NCI-H510A (cell line): ENCODE data around the gene ABCC3.

Experiments used
- DNase-seq: peaks from one replicate; lab custom pipeline; 2025; lab: John Stamatoyannopoulos, UW

Gene ABCC3, protein sequence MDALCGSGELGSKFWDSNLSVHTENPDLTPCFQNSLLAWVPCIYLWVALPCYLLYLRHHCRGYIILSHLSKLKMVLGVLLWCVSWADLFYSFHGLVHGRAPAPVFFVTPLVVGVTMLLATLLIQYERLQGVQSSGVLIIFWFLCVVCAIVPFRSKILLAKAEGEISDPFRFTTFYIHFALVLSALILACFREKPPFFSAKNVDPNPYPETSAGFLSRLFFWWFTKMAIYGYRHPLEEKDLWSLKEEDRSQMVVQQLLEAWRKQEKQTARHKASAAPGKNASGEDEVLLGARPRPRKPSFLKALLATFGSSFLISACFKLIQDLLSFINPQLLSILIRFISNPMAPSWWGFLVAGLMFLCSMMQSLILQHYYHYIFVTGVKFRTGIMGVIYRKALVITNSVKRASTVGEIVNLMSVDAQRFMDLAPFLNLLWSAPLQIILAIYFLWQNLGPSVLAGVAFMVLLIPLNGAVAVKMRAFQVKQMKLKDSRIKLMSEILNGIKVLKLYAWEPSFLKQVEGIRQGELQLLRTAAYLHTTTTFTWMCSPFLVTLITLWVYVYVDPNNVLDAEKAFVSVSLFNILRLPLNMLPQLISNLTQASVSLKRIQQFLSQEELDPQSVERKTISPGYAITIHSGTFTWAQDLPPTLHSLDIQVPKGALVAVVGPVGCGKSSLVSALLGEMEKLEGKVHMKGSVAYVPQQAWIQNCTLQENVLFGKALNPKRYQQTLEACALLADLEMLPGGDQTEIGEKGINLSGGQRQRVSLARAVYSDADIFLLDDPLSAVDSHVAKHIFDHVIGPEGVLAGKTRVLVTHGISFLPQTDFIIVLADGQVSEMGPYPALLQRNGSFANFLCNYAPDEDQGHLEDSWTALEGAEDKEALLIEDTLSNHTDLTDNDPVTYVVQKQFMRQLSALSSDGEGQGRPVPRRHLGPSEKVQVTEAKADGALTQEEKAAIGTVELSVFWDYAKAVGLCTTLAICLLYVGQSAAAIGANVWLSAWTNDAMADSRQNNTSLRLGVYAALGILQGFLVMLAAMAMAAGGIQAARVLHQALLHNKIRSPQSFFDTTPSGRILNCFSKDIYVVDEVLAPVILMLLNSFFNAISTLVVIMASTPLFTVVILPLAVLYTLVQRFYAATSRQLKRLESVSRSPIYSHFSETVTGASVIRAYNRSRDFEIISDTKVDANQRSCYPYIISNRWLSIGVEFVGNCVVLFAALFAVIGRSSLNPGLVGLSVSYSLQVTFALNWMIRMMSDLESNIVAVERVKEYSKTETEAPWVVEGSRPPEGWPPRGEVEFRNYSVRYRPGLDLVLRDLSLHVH (N-terminal part only)

GRCh38 chr17:50634224-50634914, at the start of gene ABCC3:
TSS of gene ABCC3 (plus strand) at chr17:50634881. CDS start at chr17:50634937, 56 bp downstream.
- DNase-seq, result no peak

GRCh38 chr17:50585346-50585745, 49.3 kb upstream of the ABCC3 start:
- DNase-seq, result no peak

DNA sequence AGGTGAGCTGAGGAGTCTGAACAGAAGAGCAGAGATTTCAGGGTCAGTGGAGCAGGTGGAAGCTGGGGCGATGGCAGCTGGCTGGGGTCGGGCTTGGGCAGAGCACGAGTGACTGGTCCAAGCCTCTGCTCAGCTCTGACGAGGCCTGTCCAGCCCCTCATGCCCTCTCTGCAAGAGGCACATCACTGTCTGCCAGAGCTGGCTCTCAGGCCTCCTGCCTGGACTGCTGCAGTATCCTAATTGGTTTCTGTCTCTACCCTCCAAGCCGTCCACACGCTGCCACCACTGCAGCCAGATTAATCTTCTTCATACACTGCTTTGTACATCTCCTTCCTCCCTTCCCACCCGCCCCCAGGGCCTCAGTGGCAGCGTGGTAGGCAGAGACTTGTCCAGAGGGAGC, 48.8 kb upstream of the ABCC3 start:
- no peak for DNase-seq

- DNase-seq, result no peak
Observed at GRCh38 chr17:50586421-50587247, 48.0 kb upstream of the ABCC3 start.

- no peak for DNase-seq
Observed at GRCh38 chr17:50587571-50587970, 47.1 kb upstream of the ABCC3 start.

GRCh38 chr17:50588391-50589049, 46.2 kb upstream of the ABCC3 start:
- no peak for DNase-seq

DNA sequence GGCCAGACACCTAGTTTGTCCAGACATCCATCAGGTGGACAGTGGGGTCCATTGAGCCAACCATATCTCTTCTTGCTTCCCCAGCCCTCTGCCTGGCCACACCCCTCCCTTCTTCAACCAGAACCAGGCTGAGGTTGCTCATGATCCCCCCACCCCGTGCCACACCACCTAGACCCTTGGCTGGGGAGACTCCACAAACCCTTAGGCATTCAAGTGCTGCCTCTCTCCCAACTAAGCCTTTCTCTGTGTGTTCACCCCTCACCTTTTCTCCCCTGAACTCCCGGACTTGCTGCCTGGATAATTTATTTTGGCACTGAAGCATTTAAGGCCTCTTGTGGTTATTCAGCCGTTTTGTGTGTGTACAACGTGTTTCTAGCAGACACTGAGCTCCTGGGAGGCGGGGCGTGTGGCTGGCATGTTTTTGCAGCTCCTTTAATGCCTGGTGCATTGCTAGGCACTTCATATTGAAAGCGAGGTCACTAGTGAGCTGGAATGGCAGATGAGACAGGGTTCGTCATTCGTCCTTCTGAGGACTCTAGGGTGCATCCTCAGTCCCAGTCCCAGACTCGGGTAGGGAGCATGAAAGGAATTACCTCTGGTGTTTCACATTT, 45.5 kb upstream of the ABCC3 start:
- no peak for DNase-seq

GRCh38 chr17:50590946-50591737, 43.5 kb upstream of the ABCC3 start:
- no peak for DNase-seq

GRCh38 chr17:50593321-50593720, 41.4 kb upstream of the ABCC3 start:
- peak; percentile 96 for DNase-seq

- DNase-seq, result no peak
Observed at GRCh38 chr17:50594128-50594823, 40.4 kb upstream of the ABCC3 start.

DNA sequence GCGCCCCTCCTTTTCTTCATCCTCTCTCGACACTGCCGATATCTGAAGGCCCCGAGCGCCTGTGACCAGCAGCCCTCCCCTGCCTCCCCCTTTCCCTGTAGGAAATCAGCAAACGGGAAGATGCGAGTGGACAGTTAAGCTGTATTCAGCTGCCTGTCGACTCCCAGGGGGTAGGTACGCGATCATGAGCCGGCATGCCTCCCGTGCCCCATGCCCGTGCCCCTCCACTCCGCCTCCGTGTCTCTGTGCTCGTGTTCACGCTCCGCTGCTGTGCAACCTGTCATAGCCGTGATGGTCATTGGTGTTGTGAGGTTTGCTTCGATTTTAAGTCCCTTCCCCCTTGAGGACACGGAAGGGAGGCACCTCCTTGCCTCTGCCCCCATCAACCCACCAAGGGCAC, 39.8 kb upstream of the ABCC3 start:
- no peak for DNase-seq

DNA sequence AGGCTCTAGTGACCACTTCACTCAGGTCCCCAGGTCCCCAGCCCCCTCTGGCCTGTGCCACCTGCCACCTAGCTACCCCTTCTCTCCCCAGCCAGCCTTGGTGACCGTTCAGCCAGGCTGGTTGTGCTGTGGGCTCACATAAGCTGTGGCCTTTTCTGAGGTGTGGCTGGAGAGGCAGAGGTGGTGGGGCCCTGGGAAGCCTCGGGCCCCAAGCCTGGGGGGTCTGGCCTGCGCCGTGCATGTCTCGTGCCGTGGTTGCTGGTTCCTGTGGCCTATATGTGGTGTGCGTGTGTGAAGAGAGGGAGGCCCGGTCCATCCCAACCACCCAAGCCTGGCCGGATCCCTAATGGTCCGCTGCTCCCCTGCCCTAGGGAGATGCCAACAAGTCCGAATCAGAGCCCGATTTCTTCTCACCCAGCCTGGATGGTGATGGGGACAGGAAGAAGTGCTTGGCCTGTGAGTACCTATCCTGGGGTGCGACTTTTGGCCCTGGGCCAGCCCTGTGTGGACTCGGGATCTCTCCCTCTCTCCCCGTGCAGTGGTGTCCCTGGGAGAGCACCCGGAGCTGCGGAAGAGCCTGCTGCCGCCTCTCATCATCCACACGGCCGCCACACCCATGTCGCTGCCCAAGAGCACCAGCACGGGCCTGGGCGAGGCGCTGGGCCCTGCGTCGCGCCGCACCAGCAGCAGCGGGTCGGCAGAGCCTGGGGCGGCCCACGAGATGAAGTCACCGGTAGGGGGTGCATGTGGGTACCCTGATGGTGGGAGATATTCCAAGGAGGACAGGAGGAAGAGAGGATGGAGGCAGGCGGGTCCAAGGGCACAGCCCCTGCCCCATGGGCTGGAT, 38.3 kb upstream of the ABCC3 start:
- peak; percentile 19 for DNase-seq

- DNase-seq, result no peak
Observed at GRCh38 chr17:50598487-50598886, 36.2 kb upstream of the ABCC3 start.

GRCh38 chr17:50599606-50600005, 35.1 kb upstream of the ABCC3 start:
- no peak for DNase-seq

DNA sequence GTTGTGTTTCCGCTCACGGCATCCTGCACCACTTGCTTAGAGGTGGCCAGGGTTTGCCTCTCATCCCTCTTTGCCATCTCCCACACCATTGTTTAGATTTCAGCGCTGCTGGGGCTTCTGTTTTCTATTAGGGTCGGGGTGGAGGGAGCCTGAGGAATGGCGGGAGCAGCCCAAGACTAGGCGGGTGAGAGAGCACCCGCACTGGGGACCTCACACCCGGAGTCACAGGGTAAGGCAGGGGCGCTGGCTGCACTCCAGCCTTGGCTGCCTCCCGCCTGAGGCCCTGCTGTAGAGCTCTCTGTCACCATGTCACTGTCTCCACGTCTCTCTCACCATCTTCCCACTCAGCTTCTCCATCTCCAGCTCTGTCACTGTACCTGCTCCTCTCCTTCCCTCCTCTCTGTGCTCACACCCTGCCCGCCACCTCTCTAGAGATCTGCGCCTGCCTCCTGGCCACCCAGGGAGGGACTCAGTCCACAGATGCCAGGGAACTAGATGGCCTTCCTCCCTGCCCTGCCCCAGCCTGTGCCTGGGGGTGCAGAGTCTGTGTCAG, 32.8 kb upstream of the ABCC3 start:
- DNase-seq, result no peak

GRCh38 chr17:50602836-50603235, 31.8 kb upstream of the ABCC3 start:
- DNase-seq, result no peak

DNA sequence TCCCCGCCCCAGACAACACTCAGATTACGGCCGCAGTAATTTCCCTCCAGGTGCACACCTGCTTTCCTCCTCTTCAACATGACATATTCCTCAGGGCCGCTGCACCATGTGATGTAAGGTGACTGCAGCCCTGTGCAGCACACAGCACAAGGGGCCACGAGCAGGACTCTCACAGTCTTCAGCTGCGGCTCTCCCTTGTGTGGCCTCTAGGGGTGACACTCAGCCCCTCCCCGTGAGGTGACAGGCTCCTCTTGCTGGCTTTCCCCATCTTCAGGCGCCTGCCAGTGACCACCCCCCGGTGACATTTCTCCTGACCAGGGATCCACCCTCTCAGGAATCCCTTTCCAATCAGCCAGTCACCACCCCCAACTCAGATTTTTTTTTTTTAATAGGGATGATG, 31.3 kb upstream of the ABCC3 start:
- DNase-seq, result peak; percentile 93
